ENCODE measurements around the gene HOXD10.
A peak's percentile ranks its signal among the peaks of the same experiment; 100 is the strongest.

GRCh38 chr2:176067589-176068418, 48.8 kb upstream of the HOXD10 start:
- TF ChIP-seq, protein P1, sequence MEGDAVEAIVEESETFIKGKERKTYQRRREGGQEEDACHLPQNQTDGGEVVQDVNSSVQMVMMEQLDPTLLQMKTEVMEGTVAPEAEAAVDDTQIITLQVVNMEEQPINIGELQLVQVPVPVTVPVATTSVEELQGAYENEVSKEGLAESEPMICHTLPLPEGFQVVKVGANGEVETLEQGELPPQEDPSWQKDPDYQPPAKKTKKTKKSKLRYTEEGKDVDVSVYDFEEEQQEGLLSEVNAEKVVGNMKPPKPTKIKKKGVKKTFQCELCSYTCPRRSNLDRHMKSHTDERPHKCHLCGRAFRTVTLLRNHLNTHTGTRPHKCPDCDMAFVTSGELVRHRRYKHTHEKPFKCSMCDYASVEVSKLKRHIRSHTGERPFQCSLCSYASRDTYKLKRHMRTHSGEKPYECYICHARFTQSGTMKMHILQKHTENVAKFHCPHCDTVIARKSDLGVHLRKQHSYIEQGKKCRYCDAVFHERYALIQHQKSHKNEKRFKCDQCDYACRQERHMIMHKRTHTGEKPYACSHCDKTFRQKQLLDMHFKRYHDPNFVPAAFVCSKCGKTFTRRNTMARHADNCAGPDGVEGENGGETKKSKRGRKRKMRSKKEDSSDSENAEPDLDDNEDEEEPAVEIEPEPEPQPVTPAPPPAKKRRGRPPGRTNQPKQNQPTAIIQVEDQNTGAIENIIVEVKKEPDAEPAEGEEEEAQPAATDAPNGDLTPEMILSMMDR (IDR thresholded peaks at IDR 0.05; ENCODE audit: low read depth, low read length, missing input control): no peak
- TF ChIP-seq GABPA (IDR thresholded peaks at IDR 0.05 in 1 of 2, conservative IDR thresholded peaks at IDR 0.05 in 1 of 2) (no peak), JUND (IDR thresholded peaks at IDR 0.05) (no peak), SP1 (IDR thresholded peaks at IDR 0.05) (no peak), TAF1 (conservative IDR thresholded peaks at IDR 0.05) (no peak), REST (IDR thresholded peaks at IDR 0.05) (no peak), RAD21 (IDR thresholded peaks at IDR 0.05) (peak in 1 of 2 donors; percentile 42), YY1 (IDR thresholded peaks at IDR 0.05) (no peak)
- TF ChIP-seq, protein P2, sequence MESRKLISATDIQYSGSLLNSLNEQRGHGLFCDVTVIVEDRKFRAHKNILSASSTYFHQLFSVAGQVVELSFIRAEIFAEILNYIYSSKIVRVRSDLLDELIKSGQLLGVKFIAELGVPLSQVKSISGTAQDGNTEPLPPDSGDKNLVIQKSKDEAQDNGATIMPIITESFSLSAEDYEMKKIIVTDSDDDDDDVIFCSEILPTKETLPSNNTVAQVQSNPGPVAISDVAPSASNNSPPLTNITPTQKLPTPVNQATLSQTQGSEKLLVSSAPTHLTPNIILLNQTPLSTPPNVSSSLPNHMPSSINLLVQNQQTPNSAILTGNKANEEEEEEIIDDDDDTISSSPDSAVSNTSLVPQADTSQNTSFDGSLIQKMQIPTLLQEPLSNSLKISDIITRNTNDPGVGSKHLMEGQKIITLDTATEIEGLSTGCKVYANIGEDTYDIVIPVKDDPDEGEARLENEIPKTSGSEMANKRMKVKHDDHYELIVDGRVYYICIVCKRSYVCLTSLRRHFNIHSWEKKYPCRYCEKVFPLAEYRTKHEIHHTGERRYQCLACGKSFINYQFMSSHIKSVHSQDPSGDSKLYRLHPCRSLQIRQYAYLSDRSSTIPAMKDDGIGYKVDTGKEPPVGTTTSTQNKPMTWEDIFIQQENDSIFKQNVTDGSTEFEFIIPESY (IDR thresholded peaks at IDR 0.05): no peak
- TF ChIP-seq, protein P3, sequence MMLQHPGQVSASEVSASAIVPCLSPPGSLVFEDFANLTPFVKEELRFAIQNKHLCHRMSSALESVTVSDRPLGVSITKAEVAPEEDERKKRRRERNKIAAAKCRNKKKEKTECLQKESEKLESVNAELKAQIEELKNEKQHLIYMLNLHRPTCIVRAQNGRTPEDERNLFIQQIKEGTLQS (IDR thresholded peaks at IDR 0.05): no peak
